OCI-LY7 (cell line): ENCODE data around the gene MATR3. TPM values are rescaled to one million over a fixed set of nuclear protein-coding genes. Genes with fewer than 3 reads are reported as not detected.
A peak's percentile ranks its signal among the peaks of the same experiment; 100 is the strongest.

Experiments
- BruUV-seq: library from RNA; stranded (reverse); fragments of 400-500 nt; replicated peaks from 2 replicates; lab custom pipeline; 2021; lab: Mats Ljungman, UMichigan
- CTCF ChIA-PET: fragments of 300-600 bp; sonication (Branson Sonifier 250); formaldehyde crosslinking; loops from one replicate; lab custom pipeline; 2022; ENCODE audit warnings: antibody characterized with exemption; ENCODE audit not compliant: unreplicated experiment; lab: Charles Lee
- POLR2A ChIA-PET: fragments of 300-600 bp; sonication (Branson Sonifier 250); formaldehyde crosslinking; loops from one replicate; lab custom pipeline; 2022; ENCODE audit warnings: antibody characterized with exemption; lab: Charles Lee
- DNase-seq: peaks from one replicate; pipeline ENCODE4 v3.0.0-alpha.2; 2015; ENCODE audit warnings: low spot score
- H2AFZ ChIP-seq: fragments of 200-600 bp; sonication (generic), shearing (Covaris generic); 2 replicates; pipeline ENCODE4 v1.6.1; 2014; ENCODE audit warnings: mild to moderate bottlenecking, antibody characterized with exemption, low read length, moderate library complexity
- H3K27ac ChIP-seq: fragments of 200-600 bp; sonication (generic); 2 replicates; pipeline ENCODE4 v1.5.1; 2014; ENCODE audit warnings: mixed run types, low read depth, mild to moderate bottlenecking, moderate library complexity, low read length, inconsistent platforms; ENCODE audit not compliant: poor library complexity, severe bottlenecking
- H3K36me3 ChIP-seq: fragments of 200-600 bp; sonication (generic); 2 replicates; pipeline ENCODE4 v1.6.1; 2014; ENCODE audit warnings: mild to moderate bottlenecking, antibody characterized with exemption, low read length, moderate library complexity, mixed read lengths; ENCODE audit not compliant: insufficient read depth
- H3K4me1 ChIP-seq: fragments of 200-600 bp; sonication (generic); 2 replicates; pipeline ENCODE4 v1.5.1; 2014; ENCODE audit warnings: mild to moderate bottlenecking, low read length; ENCODE audit not compliant: insufficient read depth, poor library complexity, severe bottlenecking
- H3K4me2 ChIP-seq: fragments of 200-600 bp; sonication (generic); 2 replicates; pipeline ENCODE4 v1.6.1; 2014; ENCODE audit warnings: mild to moderate bottlenecking, low read length
- H3K4me3 ChIP-seq: fragments of 200-600 bp; sonication (generic); 2 replicates; pipeline ENCODE4 v1.5.1; 2014; ENCODE audit warnings: mild to moderate bottlenecking, low read depth, low read length; ENCODE audit not compliant: poor library complexity, severe bottlenecking
- H3K79me2 ChIP-seq: fragments of 200-600 bp; sonication (generic); 2 replicates; pipeline ENCODE4 v1.6.1; 2016; ENCODE audit warnings: low read depth, mild to moderate bottlenecking, low read length, moderate library complexity, mixed read lengths; ENCODE audit not compliant: insufficient read depth
- H3K9me2 ChIP-seq: fragments of 200-600 bp; sonication (generic); 2 replicates; pipeline ENCODE4 v1.6.1; 2016; ENCODE audit warnings: mild to moderate bottlenecking, low read length, mixed read lengths; ENCODE audit not compliant: insufficient read depth
- H3K9me3 ChIP-seq: fragments of 200-600 bp; sonication (generic); 2 replicates; pipeline ENCODE4 v1.6.1; 2014; ENCODE audit warnings: mild to moderate bottlenecking, mixed run types, low read length, mixed read lengths
- H4K20me1 ChIP-seq: fragments of 200-600 bp; sonication (generic); 2 replicates; pipeline ENCODE4 v1.6.1; 2014; ENCODE audit warnings: mild to moderate bottlenecking, antibody characterized with exemption, low read length, moderate library complexity, mixed read lengths; ENCODE audit not compliant: insufficient read depth
- EZH2phosphoT487 ChIP-seq: fragments of 200-600 bp; sonication (generic); IDR thresholded peaks from 2 replicates; pipeline ENCODE4 v1.6.1; 2018; ENCODE audit warnings: low read depth, borderline replicate concordance, mild to moderate bottlenecking, mixed run types, antibody characterized with exemption, low read length, moderate library complexity, mixed read lengths
- intact Hi-C: fragments of 100-400 bp; cut with micrococcal nuclease; formaldehyde crosslinking; loops from one replicate; pipeline ENCODE4 v1.10.0; 2022; ENCODE audit not compliant: unreplicated experiment
- total RNA-seq, 2 experiments: library from RNA; depleted of rRNA in 1 of 2; stranded (reverse); fragments of >200 nt in 1 of 2; shearing (Covaris generic) in 1 of 2; gene quantifications; 2 replicates each; pipeline ENCODE4 v1.2.3, GENCODE V29; 2014 to 2022
- TF ChIP-seq, protein P1 (sequence below): fragments of 200-600 bp; sonication (generic); conservative IDR thresholded peaks from 2 replicates; pipeline ENCODE4 v1.5.1; 2014; ENCODE audit warnings: mild to moderate bottlenecking, antibody characterized with exemption, low read length, moderate library complexity, mixed read lengths

The MATR3 gene
- total RNA-seq, 2 experiments from 2014 or later: 205 to 270 TPM

DNA sequence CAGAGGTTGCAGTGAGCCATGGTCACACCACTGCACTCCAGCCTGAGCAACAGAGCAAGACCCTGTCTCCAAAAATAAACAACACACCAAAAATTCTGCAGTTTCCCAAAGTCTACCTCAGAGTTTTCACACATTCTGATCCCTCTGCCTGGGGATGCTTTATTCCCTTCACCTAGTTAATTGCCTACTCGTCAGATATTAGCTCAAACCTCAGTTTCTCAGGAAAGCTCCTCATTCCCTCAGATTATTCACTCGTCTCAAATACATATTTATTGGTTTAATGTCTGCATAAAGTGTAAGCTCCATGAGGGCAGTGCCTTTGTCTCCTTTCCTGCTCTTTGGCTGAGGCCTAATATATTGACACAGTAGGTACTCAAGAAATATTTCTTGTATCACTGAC is 2.5 kb upstream of the MATR3 start:
- CTCF ChIA-PET: no interaction called here
- DNase-seq: no peak
- Histone ChIP-seq H3K9me2 (no peaks in the 10 kb centered on the region), H3K36me3 (peaks cover 48% of the 10 kb centered on the region), H3K27ac (no peak overlapping the region), H3K9me3 (no peaks in the 10 kb centered on the region), H4K20me1 (peaks cover 14% of the 10 kb centered on the region), H3K79me2 (peaks cover 26% of the 10 kb centered on the region), H2AFZ (no peak overlapping the region), H3K4me1 (peaks cover 15% of the 10 kb centered on the region), H3K4me2 (no peak overlapping the region), H3K4me3 (no peak overlapping the region)
- intact Hi-C loops: loop anchor here (10.0 kb wide), 2 partner anchors 274 to 716 kb away; partner anchors contain the start of genes HSPA9 and UBE2D2
- TF ChIP-seq, protein P1, sequence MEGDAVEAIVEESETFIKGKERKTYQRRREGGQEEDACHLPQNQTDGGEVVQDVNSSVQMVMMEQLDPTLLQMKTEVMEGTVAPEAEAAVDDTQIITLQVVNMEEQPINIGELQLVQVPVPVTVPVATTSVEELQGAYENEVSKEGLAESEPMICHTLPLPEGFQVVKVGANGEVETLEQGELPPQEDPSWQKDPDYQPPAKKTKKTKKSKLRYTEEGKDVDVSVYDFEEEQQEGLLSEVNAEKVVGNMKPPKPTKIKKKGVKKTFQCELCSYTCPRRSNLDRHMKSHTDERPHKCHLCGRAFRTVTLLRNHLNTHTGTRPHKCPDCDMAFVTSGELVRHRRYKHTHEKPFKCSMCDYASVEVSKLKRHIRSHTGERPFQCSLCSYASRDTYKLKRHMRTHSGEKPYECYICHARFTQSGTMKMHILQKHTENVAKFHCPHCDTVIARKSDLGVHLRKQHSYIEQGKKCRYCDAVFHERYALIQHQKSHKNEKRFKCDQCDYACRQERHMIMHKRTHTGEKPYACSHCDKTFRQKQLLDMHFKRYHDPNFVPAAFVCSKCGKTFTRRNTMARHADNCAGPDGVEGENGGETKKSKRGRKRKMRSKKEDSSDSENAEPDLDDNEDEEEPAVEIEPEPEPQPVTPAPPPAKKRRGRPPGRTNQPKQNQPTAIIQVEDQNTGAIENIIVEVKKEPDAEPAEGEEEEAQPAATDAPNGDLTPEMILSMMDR: no peak
- no peak for TF ChIP-seq EZH2phosphoT487
- BruUV-seq: no TSS peak
- POLR2A ChIA-PET: interaction anchor here (0.6 to 2.8 kb wide), 2 partner anchors 15 to 192 kb away, joined by 3 to 10 read pairs; partner anchors contain the start of gene STING1

DNA sequence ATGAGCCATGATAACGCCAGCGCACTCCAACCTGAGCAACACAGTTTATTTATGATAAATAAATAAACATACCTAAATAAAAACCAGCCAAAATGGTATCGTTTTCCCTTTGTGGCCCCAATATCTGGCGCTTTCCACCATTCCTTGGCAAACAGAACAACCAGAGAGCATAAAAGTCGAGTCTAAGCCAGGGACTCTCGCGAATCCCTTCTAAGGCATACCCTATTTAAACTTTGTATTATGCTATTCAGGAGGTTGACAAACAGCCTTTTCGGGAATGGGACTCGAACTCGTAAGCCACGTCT is 386 bp upstream of the MATR3 start:
- peak overlapping the region; percentile 84 for H3K27ac ChIP-seq
- ChIA-PET CTCF (interaction anchor here (0.6 kb wide), 1 partner anchor 17 kb away, joined by 23 read pairs; no protein-coding TSS in a partner anchor), POLR2A (interaction anchor here (0.6 to 2.1 kb wide), 12 partner anchors 11 to 1907 kb away, joined by 3 to 14 read pairs (median 6); partner anchors contain the start of gene PAIP2)
- H3K4me2 ChIP-seq: peak overlapping the region; percentile 94
- peak overlapping the region; percentile 57 for H2AFZ ChIP-seq
- no peak for DNase-seq
- H4K20me1 ChIP-seq: peaks cover 33% of the 10 kb centered on the region
- peaks cover 36% of the 10 kb centered on the region for H3K4me1 ChIP-seq
- intact Hi-C loops: loop anchor here (10.0 kb wide), 2 partner anchors 272 to 718 kb away; partner anchors contain the start of genes HSPA9 and UBE2D2
- H3K9me2 ChIP-seq: no peaks in the 10 kb centered on the region
- H3K79me2 ChIP-seq: peaks cover 47% of the 10 kb centered on the region
- no peaks in the 10 kb centered on the region for H3K9me3 ChIP-seq
- BruUV-seq: TSS peak; percentile 90
- peaks cover 49% of the 10 kb centered on the region for H3K36me3 ChIP-seq
- TF ChIP-seq, protein P1: no peak
- no peak for TF ChIP-seq EZH2phosphoT487
- peak overlapping the region; percentile 97 for H3K4me3 ChIP-seq
